H9 (cell line): ENCODE measurements around the gene FOXD1. TPM values are rescaled to one million over a fixed set of nuclear protein-coding genes. Genes with fewer than 3 reads are reported as not detected.

Source experiments
- DNase-seq: peaks from one replicate; pipeline ENCODE4 v3.0.0-alpha.2; 2017
- H2AFZ ChIP-seq: one replicate; pipeline ENCODE4 v1.6.1; 2013; ENCODE audit warnings: mild to moderate bottlenecking, low read length, control low read depth, moderate library complexity
- H2AK5ac ChIP-seq: 2 replicates; pipeline ENCODE4 v1.6.1; 2013; ENCODE audit warnings: low read length, control low read depth, mixed read lengths; ENCODE audit not compliant: insufficient read length
- H2BK120ac ChIP-seq: one replicate; pipeline ENCODE4 v1.6.1; 2013; ENCODE audit warnings: low read depth, mild to moderate bottlenecking, low read length, control low read depth, inconsistent platforms; ENCODE audit not compliant: poor library complexity, severe bottlenecking
- H2BK12ac ChIP-seq: 2 replicates; pipeline ENCODE4 v1.6.1; 2013; ENCODE audit warnings: low read length, control low read depth, mixed read lengths, low read depth; ENCODE audit not compliant: insufficient read length
- H2BK15ac ChIP-seq: 2 replicates; pipeline ENCODE4 v1.6.1; 2013; ENCODE audit warnings: low read depth, low read length, control low read depth
- H2BK20ac ChIP-seq: one replicate; pipeline ENCODE4 v1.6.1; 2013; ENCODE audit warnings: low read depth, mild to moderate bottlenecking, low read length, control low read depth, inconsistent platforms; ENCODE audit not compliant: poor library complexity, severe bottlenecking
- H2BK5ac ChIP-seq: 2 replicates; pipeline ENCODE4 v1.6.1; 2013; ENCODE audit warnings: low read length, control low read depth, mixed read lengths; ENCODE audit not compliant: insufficient read length
- H3K14ac ChIP-seq: 2 replicates; pipeline ENCODE4 v1.6.1; 2013; ENCODE audit warnings: low read length, control low read depth; ENCODE audit not compliant: insufficient read depth
- H3K18ac ChIP-seq: 2 replicates; pipeline ENCODE4 v1.6.1; 2013; ENCODE audit warnings: low read depth, mild to moderate bottlenecking, mixed read lengths, low read length, control low read depth; ENCODE audit not compliant: insufficient read length
- H3K23ac ChIP-seq: 2 replicates; pipeline ENCODE4 v1.6.1; 2013; ENCODE audit warnings: low read length, control low read depth, mixed read lengths, low read depth; ENCODE audit not compliant: insufficient read length
- H3K23me2 ChIP-seq: 2 replicates; pipeline ENCODE4 v1.6.1; 2013; ENCODE audit warnings: low read depth, mild to moderate bottlenecking, mixed read lengths, low read length, control low read depth; ENCODE audit not compliant: insufficient read length, poor library complexity, severe bottlenecking
- H3K27ac ChIP-seq: 2 replicates; pipeline ENCODE4 v1.5.1; 2013; ENCODE audit warnings: low read length, control low read depth, mixed read lengths, low read depth; ENCODE audit not compliant: insufficient read length
- H3K27me3 ChIP-seq: 2 replicates; pipeline ENCODE4 v1.6.1; 2013; ENCODE audit warnings: low read length, control low read depth, inconsistent platforms; ENCODE audit not compliant: insufficient read depth
- H3K4ac ChIP-seq: 2 replicates; pipeline ENCODE4 v1.6.1; 2013; ENCODE audit warnings: low read depth, mild to moderate bottlenecking, control low read depth, inconsistent platforms, low read length, moderate library complexity
- H3K4me1 ChIP-seq: 2 replicates; pipeline ENCODE4 v1.6.1; 2013; ENCODE audit warnings: low read length, control low read depth, inconsistent platforms; ENCODE audit not compliant: insufficient read depth
- H3K4me2 ChIP-seq: 2 replicates; pipeline ENCODE4 v1.6.1; 2013; ENCODE audit warnings: low read length, control low read depth, mixed read lengths; ENCODE audit not compliant: insufficient read length, insufficient read depth
- H3K56ac ChIP-seq: 2 replicates; pipeline ENCODE4 v1.6.1; 2013; ENCODE audit warnings: low read depth, mild to moderate bottlenecking, mixed read lengths, low read length, control low read depth; ENCODE audit not compliant: insufficient read length
- H3K79me1 ChIP-seq: 2 replicates; pipeline ENCODE4 v1.6.1; 2013; ENCODE audit warnings: low read depth, mild to moderate bottlenecking, moderate library complexity, low read length, control low read depth, inconsistent platforms; ENCODE audit not compliant: insufficient read depth, poor library complexity, severe bottlenecking
- H3K79me2 ChIP-seq: 2 replicates; pipeline ENCODE4 v1.6.1; 2013; ENCODE audit warnings: low read length, control low read depth, inconsistent platforms; ENCODE audit not compliant: insufficient read depth
- H3K9ac ChIP-seq: 2 replicates; pipeline ENCODE4 v1.6.1; 2013; ENCODE audit warnings: low read length, control low read depth, mixed read lengths; ENCODE audit not compliant: insufficient read length; ENCODE audit errors: extremely low read depth
- H3K9me3 ChIP-seq: one replicate; pipeline ENCODE4 v1.6.1; 2013; ENCODE audit warnings: low read depth, low read length, inconsistent platforms; ENCODE audit not compliant: control insufficient read depth
- H3T11ph ChIP-seq: one replicate; pipeline ENCODE4 v1.6.1; 2013; ENCODE audit warnings: mild to moderate bottlenecking, low read length, control low read depth, inconsistent platforms
- H4K20me1 ChIP-seq: one replicate; pipeline ENCODE4 v1.6.1; 2013; ENCODE audit not compliant: control insufficient read depth, insufficient read length, insufficient read depth
- H4K5ac ChIP-seq: 2 replicates; pipeline ENCODE4 v1.6.1; 2013; ENCODE audit warnings: low read depth, mild to moderate bottlenecking, mixed read lengths, low read length, control low read depth; ENCODE audit not compliant: insufficient read length
- H4K8ac ChIP-seq: replicated peaks from 2 replicates; pipeline ENCODE4 v1.6.1; 2013; ENCODE audit warnings: low read length, control low read depth, mixed read lengths, low read depth; ENCODE audit not compliant: insufficient read length
- H4K91ac ChIP-seq: 2 replicates; pipeline ENCODE4 v1.6.1; 2013; ENCODE audit warnings: low read depth, mild to moderate bottlenecking, moderate library complexity, mixed read lengths, low read length, control low read depth; ENCODE audit not compliant: insufficient read length
- H3K27ac Mint-ChIP-seq, 3 experiments: 2 replicates in 2 of 3; 3 replicates in 1 of 3; pipeline ENCODE4 v1.8.0; 2020 to 2021; ENCODE audit warnings: mixed read lengths in 3 of 3, mild to moderate bottlenecking in 1 of 3, moderate library complexity in 1 of 3
- H3K27me3 Mint-ChIP-seq: 2 replicates; pipeline ENCODE4 v1.8.0; 2021; ENCODE audit warnings: low read depth, mild to moderate bottlenecking, moderate library complexity, mixed read lengths
- H3K36me3 Mint-ChIP-seq, 3 experiments: 2 replicates in 2 of 3; 3 replicates in 1 of 3; pipeline ENCODE4 v1.8.0; 2020 to 2021; ENCODE audit warnings: low read depth in 3 of 3, mixed read lengths in 3 of 3; ENCODE audit not compliant: insufficient read depth in 1 of 3
- H3K4me1 Mint-ChIP-seq, 2 experiments: 2 replicates each; pipeline ENCODE4 v1.8.0; 2020; ENCODE audit warnings: mixed read lengths in 2 of 2
- H3K4me3 Mint-ChIP-seq, 2 experiments: 2 replicates in 1 of 2; 3 replicates in 1 of 2; pipeline ENCODE4 v1.8.0; 2020 to 2021; ENCODE audit warnings: mild to moderate bottlenecking in 2 of 2, mixed read lengths in 2 of 2, moderate library complexity in 1 of 2
- H3K9me3 Mint-ChIP-seq, 2 experiments: 2 replicates in 1 of 2; 3 replicates in 1 of 2; pipeline ENCODE4 v1.8.0; 2020; ENCODE audit warnings: mild to moderate bottlenecking in 2 of 2, mixed read lengths in 2 of 2, moderate library complexity in 1 of 2
- CTCF ChIP-seq: fragments of 200-600 bp; sonication (generic); conservative IDR thresholded peaks from 3 replicates; pipeline ENCODE4 v1.8.0; 2021; ENCODE audit warnings: antibody characterized with exemption, mild to moderate bottlenecking
- WGBS: extraction: QIAGEN DNeasy Blood & Tissue Kit; methylation state at CpG from one replicate; pipeline ENCODE4 v1.1.7; 2013; ENCODE audit warnings: missing lambda C conversion rate, low lambda C conversion rate, mixed read lengths; ENCODE audit not compliant: insufficient read length; ENCODE audit errors: extremely low coverage; 5-methylcytosine and 5-hydroxymethylcytosine counted together
- total RNA-seq: library from RNA; stranded (reverse); gene quantifications from 2 replicates; pipeline ENCODE4 v1.2.1, GENCODE V29; 2021

Gene FOXD1
- total RNA-seq, 1 experiment from 2014 or later: 0.20 TPM

GRCh38 chr5:73452215-73452614 lies 3.6 kb upstream of the FOXD1 start:
- H2BK120ac ChIP-seq: no peak overlapping the region
- peaks cover 52% of the 10 kb centered on the region for H3K27me3 ChIP-seq
- peak overlapping the region; percentile 24 to 52; a peak in 4 of 5 replicates for H3K4me3 Mint-ChIP-seq
- H2AFZ ChIP-seq: no peak overlapping the region
- H2BK12ac ChIP-seq: no peak overlapping the region
- peaks cover 0 to 3% (median 0%) of the 10 kb centered on the region in 3 experiments; a peak in 2 of 7 replicates for H3K36me3 Mint-ChIP-seq
- H3K79me1 ChIP-seq: no peaks in the 10 kb centered on the region
- no peak overlapping the region for H3K4ac ChIP-seq
- H3K27me3 Mint-ChIP-seq: peaks cover 67% of the 10 kb centered on the region
- no peak overlapping the region for H3K14ac ChIP-seq
- no peaks in the 10 kb centered on the region for H3K79me2 ChIP-seq
- no peak for TF ChIP-seq CTCF
- no peak overlapping the region for H3K23ac ChIP-seq
- no peak overlapping the region for H2BK20ac ChIP-seq
- no peak overlapping the region for H2BK15ac ChIP-seq
- H2BK5ac ChIP-seq: no peak overlapping the region
- no peaks in the 10 kb centered on the region; the same call in 1 of the 2 replicates for H3K4me1 ChIP-seq
- H3K27ac Mint-ChIP-seq: no peak overlapping the region
- H4K8ac ChIP-seq: no peak overlapping the region
- H4K20me1 ChIP-seq: no peaks in the 10 kb centered on the region
- no peaks in the 10 kb centered on the region for H3K9me3 ChIP-seq
- H3K4me1 Mint-ChIP-seq: peaks cover 16 to 27% of the 10 kb centered on the region in 2 experiments
- no peak overlapping the region for H4K91ac ChIP-seq
- no peak overlapping the region for H4K5ac ChIP-seq
- H3K9me3 Mint-ChIP-seq: peaks cover 0 to 8% of the 10 kb centered on the region in 2 experiments; a peak in 1 of 5 replicates
- no peak overlapping the region for H3K27ac ChIP-seq
- H3T11ph ChIP-seq: no peak overlapping the region
- 100% methylated on average over 3 of the region's 6 CpGs for WGBS
- no peak overlapping the region for H3K9ac ChIP-seq
- H3K56ac ChIP-seq: no peak overlapping the region
- no peak overlapping the region for H2AK5ac ChIP-seq
- H3K4me2 ChIP-seq: peak overlapping the region; percentile 76
- peaks cover 13% of the 10 kb centered on the region for H3K23me2 ChIP-seq
- H3K18ac ChIP-seq: no peak overlapping the region
- DNase-seq: no peak
